GM12873 (cell line): Measurements from ENCODE around the gene FERMT3.

ENCODE experiments used
- CTCF ChIP-seq: IDR thresholded peaks from 2 replicates; pipeline ENCODE4 v1.5.1; 2012; ENCODE audit warnings: low read depth, mild to moderate bottlenecking, moderate library complexity, low read length, control low read depth; ENCODE audit not compliant: insufficient read depth; ENCODE audit errors: missing control alignments

The FERMT3 gene

GRCh38 chr11:64253043-64253442 lies 46.5 kb downstream of the FERMT3 start:
- no peak for TF ChIP-seq CTCF

GRCh38 chr11:64253481-64253880 lies 47.0 kb downstream of the FERMT3 start:
- TF ChIP-seq CTCF = no peak

- TF ChIP-seq CTCF = no peak
Measured at GRCh38 chr11:64254326-64254725, 47.8 kb downstream of the FERMT3 start.

- no peak for TF ChIP-seq CTCF
Measured at GRCh38 chr11:64255135-64256128, 48.9 kb downstream of the FERMT3 start.

GRCh38 chr11:64256300-64256699 lies 49.8 kb downstream of the FERMT3 start:
- TF ChIP-seq CTCF = no peak

- TF ChIP-seq CTCF = no peak
Measured at GRCh38 chr11:64258356-64258755, 51.8 kb downstream of the FERMT3 start.

- TF ChIP-seq CTCF = no peak
Measured at GRCh38 chr11:64258946-64259532, 52.5 kb downstream of the FERMT3 start.
